HepG2 (cell line): Measurements from ENCODE around the gene PSD. TPM values are rescaled to one million over a fixed set of nuclear protein-coding genes. Genes with fewer than 3 reads are reported as not detected.

ENCODE experiments used
- ATAC-seq: fragments of 200-7000 bp; cut with Tn5 transposase; 3 replicates; pipeline ENCODE4 v1.9.1; 2020; ENCODE audit warnings: mild to moderate bottlenecking, moderate library complexity
- BruUV-seq: library from RNA; stranded (reverse); fragments of 400-500 nt; replicated peaks from 2 replicates; lab custom pipeline; 2021; lab: Mats Ljungman, UMichigan
- CTCF ChIA-PET: fragments of 300-600 bp; formaldehyde crosslinking; extraction: SDS; loops from one replicate; lab custom pipeline; 2021; ENCODE audit warnings: low total read pairs, inconsistent platforms, low intra/inter-chr PET ratio; lab: Yijun Ruan, JAX
- POLR2A ChIA-PET: fragments of 350-600 bp; sonication (Branson Sonifier 250); formaldehyde crosslinking; loops from one replicate; lab custom pipeline; 2020; ENCODE audit warnings: antibody characterized with exemption, inconsistent platforms; lab: Yijun Ruan, JAX
- DNase-seq: peaks from one replicate; pipeline ENCODE4 v3.0.0-alpha.2; 2015; ENCODE audit warnings: low spot score
- FAIRE-seq: peaks from 3 replicates; lab custom pipeline; 2011; peaks lifted over from hg19 to GRCh38; lab: Jason Lieb, UNC
- H2AFZ ChIP-seq: one replicate; pipeline ENCODE4 v1.6.1; 2011; ENCODE audit warnings: low read length, inconsistent platforms
- H3K27ac ChIP-seq: fragments of 300-600 bp; 3 replicates; pipeline ENCODE4 v1.8.0; 2011; ENCODE audit warnings: mixed run types, mild to moderate bottlenecking, mixed read lengths, low read length, inconsistent platforms; ENCODE audit not compliant: insufficient read depth; ENCODE audit errors: extremely low read length
- H3K27me3 ChIP-seq, 2 experiments: fragments of 200-600 bp in 1 of 2; 2 replicates in 1 of 2; 3 replicates in 1 of 2; pipeline versions ENCODE4 v1.6.0 to v1.8.0; 2011; ENCODE audit warnings: low read length in 2 of 2, mild to moderate bottlenecking in 2 of 2, moderate library complexity in 2 of 2, inconsistent platforms in 1 of 2; ENCODE audit not compliant: insufficient read depth in 2 of 2, control insufficient read depth in 1 of 2
- H3K36me3 ChIP-seq, 2 experiments: fragments of 200-600 bp in 1 of 2; replicated peaks in 1 of 2; 2 replicates in 1 of 2; 3 replicates in 1 of 2; pipeline versions ENCODE4 v1.5.1 to v1.8.0; 2011; ENCODE audit warnings: low read length in 2 of 2, inconsistent platforms in 1 of 2; ENCODE audit not compliant: insufficient read depth in 2 of 2, control insufficient read depth in 1 of 2
- H3K4me1 ChIP-seq: 2 replicates; pipeline ENCODE4 v1.5.1; 2012; ENCODE audit warnings: low read length, inconsistent platforms; ENCODE audit not compliant: insufficient read depth
- H3K4me2 ChIP-seq: 2 replicates; pipeline ENCODE4 v1.6.0; 2011; ENCODE audit warnings: low read depth, low read length, inconsistent platforms
- H3K4me3 ChIP-seq, 3 experiments: fragments of 200-600 bp in 1 of 3; sonication (generic), shearing (Covaris generic) in 1 of 3; replicated peaks in 1 of 3; 2 replicates each; pipeline ENCODE4 v1.5.1; 2011 to 2016; ENCODE audit warnings: low read length in 3 of 3, inconsistent platforms in 2 of 3, low read depth in 2 of 3, mild to moderate bottlenecking in 2 of 3, control low read depth in 1 of 3, mixed read lengths in 1 of 3; ENCODE audit not compliant: insufficient read depth in 1 of 3
- H3K79me2 ChIP-seq: one replicate; pipeline ENCODE4 v1.6.1; 2011; ENCODE audit warnings: low read length, inconsistent platforms; ENCODE audit not compliant: insufficient read depth
- H3K9ac ChIP-seq: 2 replicates; pipeline ENCODE4 v1.6.0; 2011; ENCODE audit warnings: mild to moderate bottlenecking, low read depth, low read length, inconsistent platforms; ENCODE audit not compliant: insufficient read depth
- H3K9me3 ChIP-seq: 2 replicates; pipeline ENCODE4 v1.5.1; 2012; ENCODE audit warnings: mild to moderate bottlenecking, low read length
- H4K20me1 ChIP-seq: 2 replicates; pipeline ENCODE4 v1.6.0; 2011; ENCODE audit warnings: inconsistent platforms, mild to moderate bottlenecking, low read length, moderate library complexity; ENCODE audit not compliant: insufficient read depth
- HNRNPK ChIP-seq: fragments of 200-400 bp; formaldehyde crosslinking; IDR thresholded peaks from 2 replicates; pipeline ENCODE4 v1.6.1; 2018; ENCODE audit warnings: low read length, low read depth, moderate library complexity, mild to moderate bottlenecking; ENCODE audit not compliant: poor library complexity, severe bottlenecking
- IRX3 ChIP-seq: sonication (generic); formaldehyde crosslinking; IDR thresholded peaks from 2 replicates; pipeline ENCODE4 v1.8.1; 2023; ENCODE audit warnings: mild to moderate bottlenecking, low read depth, missing genetic modification reagents, borderline replicate concordance
- ISL2 ChIP-seq: sonication (generic); formaldehyde crosslinking; IDR thresholded peaks from 2 replicates; pipeline ENCODE4 v1.5.0; 2020; ENCODE audit warnings: missing genetic modification reagents
- MATR3 ChIP-seq: sonication (generic); formaldehyde crosslinking; IDR thresholded peaks from 2 replicates; pipeline ENCODE4 v1.4.0; 2020; ENCODE audit warnings: missing genetic modification reagents
- MXI1 ChIP-seq: IDR thresholded peaks from 3 replicates; pipeline ENCODE4 v1.6.1; 2012; ENCODE audit warnings: low read depth, low read length, inconsistent platforms, borderline replicate concordance
- NFE2L2 ChIP-seq: fragments of 150-350 bp; IDR thresholded peaks from 2 replicates; pipeline ENCODE4 v1.6.1; 2014; ENCODE audit warnings: low read length
- PAX8 ChIP-seq: sonication (generic); formaldehyde crosslinking; IDR thresholded peaks from 2 replicates; pipeline ENCODE4 v1.8.0; 2022; ENCODE audit warnings: mild to moderate bottlenecking, missing genetic modification reagents, borderline replicate concordance
- RELA ChIP-seq: sonication (generic); formaldehyde crosslinking; IDR thresholded peaks from 2 replicates; pipeline ENCODE4 v1.4.0; 2020; ENCODE audit warnings: missing genetic modification reagents
- RORA ChIP-seq: sonication (generic); formaldehyde crosslinking; IDR thresholded peaks from 2 replicates; pipeline ENCODE4 v1.5.0; 2020; ENCODE audit warnings: mild to moderate bottlenecking, missing genetic modification reagents, moderate library complexity
- SMAD3 ChIP-seq: sonication (generic); formaldehyde crosslinking; IDR thresholded peaks from 2 replicates; pipeline ENCODE4 v1.4.0; 2020; ENCODE audit warnings: missing genetic modification reagents
- WIZ ChIP-seq: sonication (generic); formaldehyde crosslinking; IDR thresholded peaks from 2 replicates; pipeline ENCODE4 v1.5.1; 2020; ENCODE audit warnings: mild to moderate bottlenecking, missing genetic modification reagents
- ZFP1 ChIP-seq: IDR thresholded peaks from 2 replicates; pipeline ENCODE4 v1.6.1; 2016
- ZFX ChIP-seq: sonication (generic); formaldehyde crosslinking; IDR thresholded peaks from 2 replicates; pipeline ENCODE4 v1.4.0; 2020; ENCODE audit warnings: mild to moderate bottlenecking, low read depth, missing genetic modification reagents, moderate library complexity
- ZNF10 ChIP-seq: sonication (generic); formaldehyde crosslinking; IDR thresholded peaks from 2 replicates; pipeline ENCODE4 v1.4.0; 2020; ENCODE audit warnings: mild to moderate bottlenecking, low read depth, missing genetic modification reagents, borderline replicate concordance
- ZNF24 ChIP-seq: fragments of 450-650 bp; IDR thresholded peaks from 2 replicates; pipeline ENCODE4 v1.6.1; 2017; ENCODE audit warnings: antibody characterized with exemption, mild to moderate bottlenecking
- ZNF256 ChIP-seq: sonication (generic); formaldehyde crosslinking; conservative IDR thresholded peaks from 2 replicates; pipeline ENCODE4 v1.4.0; 2020; ENCODE audit warnings: missing genetic modification reagents
- ZNF263 ChIP-seq: sonication (generic); formaldehyde crosslinking; IDR thresholded peaks from 2 replicates; pipeline ENCODE4 v1.4.0; 2020; ENCODE audit warnings: missing genetic modification reagents
- WGBS: methylation state at CpG from one replicate; pipeline ENCODE4 v1.1.6; 2017; ENCODE audit warnings: low lambda C conversion rate; 5-methylcytosine and 5-hydroxymethylcytosine counted together
- in situ Hi-C: cut with HindIII; loops from 2 replicates; pipeline ENCODE4 v1.10.0; 2017; ENCODE audit warnings: low pct_unique_long_range_greater_than_20kb; ENCODE audit not compliant: extremely low pct_ligation_motif_present
- intact Hi-C: fragments of 100-400 bp; cut with micrococcal nuclease; formaldehyde crosslinking; loops from one replicate; pipeline ENCODE4 v1.10.0; 2022; ENCODE audit not compliant: unreplicated experiment
- polyA plus RNA-seq, 8 experiments: library from polyadenylated mRNA; depleted of rRNA in 3 of 8; stranded (reverse) in 7 of 8; unstranded in 1 of 8; fragments of >200 nt; fragmentation: Illumina TruSeq in 4 of 8; extraction: Trizol in 4 of 8; gene quantifications; 2 replicates each; pipeline versions ENCODE4 v1.2.1 to v1.2.3, GENCODE V29; 2011 to 2016; ENCODE audit warnings: low read depth in 4 of 8, missing spikeins in 1 of 8, mixed read lengths in 1 of 8; ENCODE audit not compliant: insufficient read depth in 1 of 8
- total RNA-seq, 5 experiments: library from RNA; depleted of rRNA; stranded (reverse); fragments of >200 nt; fragmentation: Illumina TruSeq; extraction: Trizol; gene quantifications; 2 replicates each; pipeline ENCODE4 v1.2.3, GENCODE V29; 2016; ENCODE audit warnings: low read depth in 1 of 5
- TF ChIP-seq, protein P1 (sequence below): sonication (generic); formaldehyde crosslinking; IDR thresholded peaks from 2 replicates; pipeline ENCODE4 v1.4.0; 2020; ENCODE audit warnings: missing genetic modification reagents, mild to moderate bottlenecking, borderline replicate concordance

The PSD gene
- total and polyA plus RNA-seq, 2 of the 13 experiments (the other 11 are each of a cell fraction or from before 2014, with no cell fraction given), result 0.35 to 0.58 TPM

DNA sequence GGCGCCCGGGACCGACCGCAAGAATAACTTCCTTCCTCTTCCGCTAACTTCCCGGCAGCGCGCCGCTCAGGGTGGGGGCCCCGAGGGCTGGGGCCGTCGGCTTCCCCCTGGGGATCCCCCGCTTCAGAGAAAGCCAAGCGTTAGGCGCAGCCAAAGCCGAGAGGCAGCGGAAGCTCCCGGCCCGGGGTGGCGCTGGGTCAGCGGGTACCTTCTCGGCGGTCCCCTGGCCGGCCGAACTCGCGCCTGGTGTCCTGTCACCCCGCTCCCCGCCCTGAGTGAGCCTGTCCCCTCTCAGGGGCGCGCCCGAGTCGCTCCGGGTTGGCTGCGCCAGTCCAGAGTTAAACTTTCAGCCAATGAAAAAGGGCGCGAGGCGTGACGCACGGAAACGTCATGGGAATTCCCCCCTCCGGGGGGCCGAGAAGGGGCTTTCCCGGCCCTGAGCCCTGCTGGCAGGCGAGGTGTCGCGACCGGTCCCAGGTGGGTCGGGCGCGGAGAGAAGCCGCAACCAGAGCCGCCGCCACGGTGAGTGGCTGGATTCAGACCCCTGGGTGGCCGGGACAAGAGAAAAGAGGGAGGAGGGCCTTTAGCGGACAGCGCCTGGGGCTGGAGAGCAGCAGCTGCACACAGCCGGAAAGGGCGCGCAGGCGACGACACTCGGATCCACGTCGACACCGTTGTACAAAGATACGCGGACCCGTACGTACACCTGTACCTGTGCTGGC lies 24.3 kb downstream of the PSD start (continued):
- TF ChIP-seq ZFX (CRISPR knock-in tag) (no peak; the same call in 1 of the 2 replicates), HNRNPK (peak; percentile 16)

DNA sequence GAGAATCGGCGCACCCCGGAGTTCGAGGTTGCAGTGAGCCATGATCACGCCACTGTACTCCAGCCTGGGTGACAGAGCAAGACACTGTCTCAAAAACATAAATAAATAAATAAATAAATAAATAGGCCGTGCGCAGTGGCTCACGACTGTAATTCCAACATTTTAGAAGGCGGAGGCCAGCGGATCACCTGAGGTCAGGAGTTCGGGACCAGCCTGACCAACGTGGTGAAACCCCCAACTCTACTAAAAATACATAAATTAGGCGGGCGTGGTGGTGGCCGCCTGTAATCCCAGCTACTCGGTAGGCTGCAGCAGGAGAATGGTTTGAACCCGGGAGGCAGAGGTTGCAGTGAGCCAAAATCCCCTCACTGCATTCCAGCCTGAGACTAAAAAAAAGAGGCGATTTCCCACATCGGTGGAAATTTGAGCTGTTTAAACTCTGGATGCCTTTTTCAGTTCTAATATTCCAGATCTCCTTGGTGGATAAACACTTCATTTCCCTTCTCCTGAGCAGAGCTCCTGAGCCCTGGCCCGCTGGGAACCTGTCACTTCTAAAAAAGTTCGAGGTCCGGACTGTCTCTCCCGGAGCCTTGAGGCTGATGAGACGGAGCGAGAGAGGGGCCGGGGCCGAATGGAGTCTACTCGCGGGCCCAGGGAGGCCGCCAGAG lies 25.0 kb downstream of the PSD start:
- Histone ChIP-seq H3K36me3 (no peaks in the 10 kb centered on the region), H2AFZ (no peak overlapping the region), H3K4me1 (peaks cover 39% of the 10 kb centered on the region), H3K27ac (peak overlapping the region; percentile 66), H3K27me3 (peaks cover 0 to 11% of the 10 kb centered on the region in 2 experiments; a peak in 2 of 5 replicates), H3K9me3 (no peaks in the 10 kb centered on the region), H4K20me1 (no peaks in the 10 kb centered on the region), H3K79me2 (peaks cover 3% of the 10 kb centered on the region), H3K9ac (peak overlapping the region; percentile 68; the same call in 1 of the 2 replicates), H3K4me3 (peak overlapping the region; percentile 69 to 82 (median 79)), H3K4me2 (peak overlapping the region; percentile 98)
- TF ChIP-seq ZNF263 (CRISPR knock-in tag) (0 out of 2 replicates have a peak, but pooled peaks have one; percentile 0), MATR3 (CRISPR knock-in tag) (no peak), NFE2L2 (no peak), RORA (0 out of 2 replicates have a peak, but pooled peaks have one; percentile 83), ZFP1 (CRISPR knock-in tag) (no peak), IRX3 (no peak), ZNF256 (CRISPR knock-in tag) (no peak), RELA (no peak), ZNF10 (CRISPR knock-in tag) (no peak), MXI1 (no peak), PAX8 (CRISPR knock-in tag) (no peak), ISL2 (no peak), SMAD3 (CRISPR knock-in tag) (peak; percentile 26; the same call in 1 of the 2 replicates), ZNF24 (no peak), WIZ (CRISPR knock-in tag) (no peak)
- TF ChIP-seq, protein P1, sequence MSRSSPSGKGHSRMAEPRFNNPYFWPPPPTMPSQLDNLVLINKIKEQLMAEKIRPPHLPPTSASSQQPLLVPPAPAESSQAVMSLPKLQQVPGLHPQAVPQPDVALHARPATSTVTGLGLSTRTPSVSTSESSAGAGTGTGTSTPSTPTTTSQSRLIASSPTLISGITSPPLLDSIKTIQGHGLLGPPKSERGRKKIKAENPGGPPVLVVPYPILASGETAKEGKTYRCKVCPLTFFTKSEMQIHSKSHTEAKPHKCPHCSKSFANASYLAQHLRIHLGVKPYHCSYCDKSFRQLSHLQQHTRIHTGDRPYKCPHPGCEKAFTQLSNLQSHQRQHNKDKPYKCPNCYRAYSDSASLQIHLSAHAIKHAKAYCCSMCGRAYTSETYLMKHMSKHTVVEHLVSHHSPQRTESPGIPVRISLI, result no peak
- intact Hi-C loops (loop anchor here (1.0 to 2.0 kb wide), 2 partner anchors 27 to 86 kb away; partner anchors contain the start of gene FBXL15), in situ Hi-C loops (no loop called here)
- ATAC-seq, result peak; percentile 80
- POLR2A ChIA-PET, result interaction anchor here (0.6 to 2.1 kb wide), 5 partner anchors 8 to 190 kb away, joined by 3 to 8 read pairs (median 3); no protein-coding TSS in a partner anchor
- TSS peak; percentile 92 for BruUV-seq
- CTCF ChIA-PET, result interaction anchor here (0.5 to 1.9 kb wide), 5 partner anchors 9 to 122 kb away, joined by 3 to 11 read pairs (median 4); no protein-coding TSS in a partner anchor
- no peak for FAIRE-seq
- WGBS, result 26% methylated on average over 29 of the region's 30 CpGs
- no peak for DNase-seq
